WTC11 (cell line): ENCODE data around the gene TMEM164. TPM values are rescaled to one million over a fixed set of nuclear protein-coding genes. Genes with fewer than 3 reads are reported as not detected.

Experiments
- ATAC-seq: fragments of 200-7000 bp; cut with Tn5 transposase; 2 replicates; pipeline ENCODE4 v1.10.0; 2021; ENCODE audit warnings: mild to moderate bottlenecking, moderate library complexity
- CTCF ChIA-PET: fragments of 300-600 bp; sonication (Branson Sonifier 250); formaldehyde crosslinking; loops from one replicate; lab custom pipeline; 2021; ENCODE audit warnings: antibody characterized with exemption; lab: Charles Lee
- POLR2A ChIA-PET: fragments of 350-600 bp; sonication (Branson Sonifier 250); formaldehyde crosslinking; loops from one replicate; lab custom pipeline; 2021; ENCODE audit warnings: antibody characterized with exemption; lab: Charles Lee
- DNase-seq: peaks from one replicate; pipeline ENCODE4 v3.0.0; 2021; ENCODE audit warnings: low spot score
- H3K27ac Mint-ChIP-seq: 2 replicates; pipeline ENCODE4 v1.8.0; 2021; ENCODE audit warnings: mixed read lengths
- H3K27me3 Mint-ChIP-seq: 2 replicates; pipeline ENCODE4 v1.8.0; 2021; ENCODE audit warnings: low read depth, mild to moderate bottlenecking, moderate library complexity, mixed read lengths
- H3K36me3 Mint-ChIP-seq: 2 replicates; pipeline ENCODE4 v1.8.0; 2021; ENCODE audit warnings: mixed read lengths
- H3K4me1 Mint-ChIP-seq: 2 replicates; pipeline ENCODE4 v1.8.0; 2022; ENCODE audit warnings: mixed read lengths
- H3K4me3 Mint-ChIP-seq: 2 replicates; pipeline ENCODE4 v1.8.0; 2021; ENCODE audit warnings: mild to moderate bottlenecking, moderate library complexity, mixed read lengths
- H3K9me3 Mint-ChIP-seq: 2 replicates; pipeline ENCODE4 v1.8.0; 2021; ENCODE audit warnings: mixed read lengths
- GRHL2 ChIP-seq: fragments of 250-450 bp; sonication (Bioruptor Pico); IDR thresholded peaks from 2 replicates; pipeline ENCODE4 v1.8.0; 2022; ENCODE audit warnings: mild to moderate bottlenecking, moderate library complexity; ENCODE audit not compliant: insufficient replicate concordance, severe bottlenecking
- GTF2I ChIP-seq: fragments of 250-450 bp; sonication (Bioruptor Pico); conservative IDR thresholded peaks from 2 replicates; pipeline ENCODE4 v1.4.0; 2021; ENCODE audit warnings: mild to moderate bottlenecking
- JAZF1 ChIP-seq: fragments of 250-450 bp; sonication (Bioruptor Pico); IDR thresholded peaks from 2 replicates; pipeline ENCODE4 v1.9.0; 2021; ENCODE audit warnings: moderate library complexity, mild to moderate bottlenecking, inconsistent platforms
- NR2C2 ChIP-seq: sonication (generic); formaldehyde crosslinking; IDR thresholded peaks from 2 replicates; pipeline ENCODE4 v1.8.0; 2022; ENCODE audit warnings: mild to moderate bottlenecking, missing genetic modification reagents
- total RNA-seq: library from RNA; stranded (reverse); gene quantifications from 3 replicates; pipeline ENCODE4 v1.2.3, GENCODE V29; 2021
- TF ChIP-seq, protein P1 (sequence below): fragments of 250-450 bp; sonication (Bioruptor Pico); IDR thresholded peaks from 2 replicates; pipeline ENCODE4 v1.9.0; 2021; ENCODE audit warnings: mild to moderate bottlenecking, borderline replicate concordance
- TF ChIP-seq, protein P2 (sequence below): sonication (generic); formaldehyde crosslinking; IDR thresholded peaks from 2 replicates; pipeline ENCODE4 v1.8.1; 2022; ENCODE audit warnings: missing genetic modification reagents, borderline replicate concordance
- TF ChIP-seq, protein P3 (sequence below): sonication (generic); formaldehyde crosslinking; IDR thresholded peaks from 2 replicates; pipeline ENCODE4 v1.8.0; 2023; ENCODE audit warnings: mild to moderate bottlenecking, missing genetic modification reagents
- TF ChIP-seq, protein P4 (sequence below): sonication (generic); formaldehyde crosslinking; IDR thresholded peaks from 2 replicates; pipeline ENCODE4 v1.8.0; 2022; ENCODE audit warnings: missing genetic modification reagents

The TMEM164 gene
- total RNA-seq, 1 experiment from 2014 or later: 16.0 TPM

DNA sequence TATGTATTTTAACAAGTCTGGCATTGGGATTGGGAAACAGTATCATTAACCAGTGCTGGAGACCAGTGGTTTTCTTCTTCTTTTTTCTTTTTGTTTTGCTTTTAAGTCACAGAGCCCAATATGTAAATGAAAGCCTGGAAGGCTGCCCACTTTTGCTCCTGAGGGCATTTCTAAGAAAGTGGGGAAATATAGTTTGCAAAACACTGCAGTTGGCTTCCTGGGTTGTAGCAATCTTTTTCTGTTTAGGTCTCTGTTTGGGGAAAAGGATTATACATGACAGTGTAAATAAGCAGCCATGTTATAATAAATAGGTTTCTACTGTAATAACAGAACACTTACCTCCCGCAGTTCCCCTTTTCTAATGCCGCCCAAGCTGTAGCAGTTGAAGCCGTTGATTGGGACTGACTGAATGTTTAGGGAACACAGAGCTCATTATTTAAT lies 105.5 kb downstream of the TMEM164 start (continued):
- TF ChIP-seq, protein P1, sequence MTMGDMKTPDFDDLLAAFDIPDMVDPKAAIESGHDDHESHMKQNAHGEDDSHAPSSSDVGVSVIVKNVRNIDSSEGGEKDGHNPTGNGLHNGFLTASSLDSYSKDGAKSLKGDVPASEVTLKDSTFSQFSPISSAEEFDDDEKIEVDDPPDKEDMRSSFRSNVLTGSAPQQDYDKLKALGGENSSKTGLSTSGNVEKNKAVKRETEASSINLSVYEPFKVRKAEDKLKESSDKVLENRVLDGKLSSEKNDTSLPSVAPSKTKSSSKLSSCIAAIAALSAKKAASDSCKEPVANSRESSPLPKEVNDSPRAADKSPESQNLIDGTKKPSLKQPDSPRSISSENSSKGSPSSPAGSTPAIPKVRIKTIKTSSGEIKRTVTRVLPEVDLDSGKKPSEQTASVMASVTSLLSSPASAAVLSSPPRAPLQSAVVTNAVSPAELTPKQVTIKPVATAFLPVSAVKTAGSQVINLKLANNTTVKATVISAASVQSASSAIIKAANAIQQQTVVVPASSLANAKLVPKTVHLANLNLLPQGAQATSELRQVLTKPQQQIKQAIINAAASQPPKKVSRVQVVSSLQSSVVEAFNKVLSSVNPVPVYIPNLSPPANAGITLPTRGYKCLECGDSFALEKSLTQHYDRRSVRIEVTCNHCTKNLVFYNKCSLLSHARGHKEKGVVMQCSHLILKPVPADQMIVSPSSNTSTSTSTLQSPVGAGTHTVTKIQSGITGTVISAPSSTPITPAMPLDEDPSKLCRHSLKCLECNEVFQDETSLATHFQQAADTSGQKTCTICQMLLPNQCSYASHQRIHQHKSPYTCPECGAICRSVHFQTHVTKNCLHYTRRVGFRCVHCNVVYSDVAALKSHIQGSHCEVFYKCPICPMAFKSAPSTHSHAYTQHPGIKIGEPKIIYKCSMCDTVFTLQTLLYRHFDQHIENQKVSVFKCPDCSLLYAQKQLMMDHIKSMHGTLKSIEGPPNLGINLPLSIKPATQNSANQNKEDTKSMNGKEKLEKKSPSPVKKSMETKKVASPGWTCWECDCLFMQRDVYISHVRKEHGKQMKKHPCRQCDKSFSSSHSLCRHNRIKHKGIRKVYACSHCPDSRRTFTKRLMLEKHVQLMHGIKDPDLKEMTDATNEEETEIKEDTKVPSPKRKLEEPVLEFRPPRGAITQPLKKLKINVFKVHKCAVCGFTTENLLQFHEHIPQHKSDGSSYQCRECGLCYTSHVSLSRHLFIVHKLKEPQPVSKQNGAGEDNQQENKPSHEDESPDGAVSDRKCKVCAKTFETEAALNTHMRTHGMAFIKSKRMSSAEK (CRISPR knock-in tag): no peak
- TF ChIP-seq GRHL2 (CRISPR knock-in tag): no peak
- TF ChIP-seq, protein P2, sequence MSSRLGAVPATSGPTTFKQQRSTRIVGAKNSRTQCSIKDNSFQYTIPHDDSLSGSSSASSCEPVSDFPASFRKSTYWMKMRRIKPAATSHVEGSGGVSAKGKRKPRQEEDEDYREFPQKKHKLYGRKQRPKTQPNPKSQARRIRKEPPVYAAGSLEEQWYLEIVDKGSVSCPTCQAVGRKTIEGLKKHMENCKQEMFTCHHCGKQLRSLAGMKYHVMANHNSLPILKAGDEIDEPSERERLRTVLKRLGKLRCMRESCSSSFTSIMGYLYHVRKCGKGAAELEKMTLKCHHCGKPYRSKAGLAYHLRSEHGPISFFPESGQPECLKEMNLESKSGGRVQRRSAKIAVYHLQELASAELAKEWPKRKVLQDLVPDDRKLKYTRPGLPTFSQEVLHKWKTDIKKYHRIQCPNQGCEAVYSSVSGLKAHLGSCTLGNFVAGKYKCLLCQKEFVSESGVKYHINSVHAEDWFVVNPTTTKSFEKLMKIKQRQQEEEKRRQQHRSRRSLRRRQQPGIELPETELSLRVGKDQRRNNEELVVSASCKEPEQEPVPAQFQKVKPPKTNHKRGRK (CRISPR knock-in tag): no peak

DNA sequence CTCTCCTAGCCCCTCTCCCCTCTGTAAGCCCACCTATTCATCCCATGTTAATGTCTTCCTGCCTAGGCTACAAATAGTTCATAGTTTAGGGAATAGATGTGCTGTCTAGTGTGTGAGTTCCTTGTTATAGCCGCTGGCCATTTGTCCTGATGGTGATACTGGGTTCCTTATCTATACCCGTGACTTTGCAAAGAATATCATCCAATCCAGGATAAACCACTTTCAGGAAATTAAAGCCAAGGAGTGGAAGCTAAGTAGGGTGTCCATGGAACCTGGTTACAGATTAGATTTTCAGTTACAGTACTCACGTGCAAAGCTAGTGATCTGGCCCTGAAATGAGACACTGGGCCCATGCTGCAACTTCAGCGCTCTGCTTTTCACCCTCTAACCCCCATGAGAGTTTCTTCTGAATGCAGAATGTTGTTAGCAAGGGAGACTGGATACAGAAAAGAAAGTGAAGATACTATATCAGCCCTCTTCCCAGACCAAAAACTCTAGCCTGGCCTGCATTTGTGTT lies 111.4 kb downstream of the TMEM164 start:
- Mint-ChIP-seq H3K36me3 (no peaks in the 10 kb centered on the region), H3K9me3 (no peaks in the 10 kb centered on the region), H3K27me3 (no peaks in the 10 kb centered on the region), H3K4me3 (no peak overlapping the region), H3K27ac (no peak overlapping the region), H3K4me1 (no peaks in the 10 kb centered on the region)
- ATAC-seq (no peak), DNase-seq (no peak)
- TF ChIP-seq JAZF1 (CRISPR knock-in tag): no peak
- TF ChIP-seq, protein P3, sequence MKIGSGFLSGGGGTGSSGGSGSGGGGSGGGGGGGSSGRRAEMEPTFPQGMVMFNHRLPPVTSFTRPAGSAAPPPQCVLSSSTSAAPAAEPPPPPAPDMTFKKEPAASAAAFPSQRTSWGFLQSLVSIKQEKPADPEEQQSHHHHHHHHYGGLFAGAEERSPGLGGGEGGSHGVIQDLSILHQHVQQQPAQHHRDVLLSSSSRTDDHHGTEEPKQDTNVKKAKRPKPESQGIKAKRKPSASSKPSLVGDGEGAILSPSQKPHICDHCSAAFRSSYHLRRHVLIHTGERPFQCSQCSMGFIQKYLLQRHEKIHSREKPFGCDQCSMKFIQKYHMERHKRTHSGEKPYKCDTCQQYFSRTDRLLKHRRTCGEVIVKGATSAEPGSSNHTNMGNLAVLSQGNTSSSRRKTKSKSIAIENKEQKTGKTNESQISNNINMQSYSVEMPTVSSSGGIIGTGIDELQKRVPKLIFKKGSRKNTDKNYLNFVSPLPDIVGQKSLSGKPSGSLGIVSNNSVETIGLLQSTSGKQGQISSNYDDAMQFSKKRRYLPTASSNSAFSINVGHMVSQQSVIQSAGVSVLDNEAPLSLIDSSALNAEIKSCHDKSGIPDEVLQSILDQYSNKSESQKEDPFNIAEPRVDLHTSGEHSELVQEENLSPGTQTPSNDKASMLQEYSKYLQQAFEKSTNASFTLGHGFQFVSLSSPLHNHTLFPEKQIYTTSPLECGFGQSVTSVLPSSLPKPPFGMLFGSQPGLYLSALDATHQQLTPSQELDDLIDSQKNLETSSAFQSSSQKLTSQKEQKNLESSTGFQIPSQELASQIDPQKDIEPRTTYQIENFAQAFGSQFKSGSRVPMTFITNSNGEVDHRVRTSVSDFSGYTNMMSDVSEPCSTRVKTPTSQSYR (CRISPR knock-in tag): no peak
- no peak for TF ChIP-seq NR2C2 (CRISPR knock-in tag)
- TF ChIP-seq, protein P4, sequence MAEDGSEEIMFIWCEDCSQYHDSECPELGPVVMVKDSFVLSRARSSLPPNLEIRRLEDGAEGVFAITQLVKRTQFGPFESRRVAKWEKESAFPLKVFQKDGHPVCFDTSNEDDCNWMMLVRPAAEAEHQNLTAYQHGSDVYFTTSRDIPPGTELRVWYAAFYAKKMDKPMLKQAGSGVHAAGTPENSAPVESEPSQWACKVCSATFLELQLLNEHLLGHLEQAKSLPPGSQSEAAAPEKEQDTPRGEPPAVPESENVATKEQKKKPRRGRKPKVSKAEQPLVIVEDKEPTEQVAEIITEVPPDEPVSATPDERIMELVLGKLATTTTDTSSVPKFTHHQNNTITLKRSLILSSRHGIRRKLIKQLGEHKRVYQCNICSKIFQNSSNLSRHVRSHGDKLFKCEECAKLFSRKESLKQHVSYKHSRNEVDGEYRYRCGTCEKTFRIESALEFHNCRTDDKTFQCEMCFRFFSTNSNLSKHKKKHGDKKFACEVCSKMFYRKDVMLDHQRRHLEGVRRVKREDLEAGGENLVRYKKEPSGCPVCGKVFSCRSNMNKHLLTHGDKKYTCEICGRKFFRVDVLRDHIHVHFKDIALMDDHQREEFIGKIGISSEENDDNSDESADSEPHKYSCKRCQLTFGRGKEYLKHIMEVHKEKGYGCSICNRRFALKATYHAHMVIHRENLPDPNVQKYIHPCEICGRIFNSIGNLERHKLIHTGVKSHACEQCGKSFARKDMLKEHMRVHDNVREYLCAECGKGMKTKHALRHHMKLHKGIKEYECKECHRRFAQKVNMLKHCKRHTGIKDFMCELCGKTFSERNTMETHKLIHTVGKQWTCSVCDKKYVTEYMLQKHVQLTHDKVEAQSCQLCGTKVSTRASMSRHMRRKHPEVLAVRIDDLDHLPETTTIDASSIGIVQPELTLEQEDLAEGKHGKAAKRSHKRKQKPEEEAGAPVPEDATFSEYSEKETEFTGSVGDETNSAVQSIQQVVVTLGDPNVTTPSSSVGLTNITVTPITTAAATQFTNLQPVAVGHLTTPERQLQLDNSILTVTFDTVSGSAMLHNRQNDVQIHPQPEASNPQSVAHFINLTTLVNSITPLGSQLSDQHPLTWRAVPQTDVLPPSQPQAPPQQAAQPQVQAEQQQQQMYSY (CRISPR knock-in tag): no peak
- TF ChIP-seq GTF2I (CRISPR knock-in tag): no peak
- CTCF ChIA-PET: no interaction called here
- POLR2A ChIA-PET: no interaction called here
